ENCODE results near the gene PLCG1.

DNA sequence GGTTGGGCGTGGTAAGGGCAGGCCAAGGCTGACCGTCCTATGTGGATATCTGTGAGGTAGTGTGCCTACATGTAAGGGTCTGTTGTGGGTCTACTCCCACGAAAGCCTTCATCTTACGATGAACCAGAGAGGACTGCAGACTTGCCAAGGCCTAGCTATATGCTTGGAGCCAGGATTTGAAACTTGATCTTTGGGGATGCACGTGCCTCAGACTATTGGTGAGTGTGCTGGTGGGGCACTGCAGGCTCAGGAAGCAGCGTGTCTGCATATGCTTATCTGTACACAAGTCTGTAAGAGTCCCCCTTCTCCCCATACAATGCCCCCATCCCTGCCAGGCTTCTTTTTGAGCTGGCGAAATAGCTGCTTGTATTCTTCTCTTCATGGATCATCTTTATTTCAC, 17.9 kb downstream of the PLCG1 start:
- no peak for TF ChIP-seq CEBPB (IDR thresholded peaks at IDR 0.05)
- TF ChIP-seq RFX5 (IDR thresholded peaks at IDR 0.05), result no peak
- TF ChIP-seq CTCF (IDR thresholded peaks at IDR 0.05), result no peak
- no peak for TF ChIP-seq ESRRA (IDR thresholded peaks at IDR 0.05; ENCODE audit: borderline replicate concordance, low read length)
- TF ChIP-seq MAFK (IDR thresholded peaks at IDR 0.05; ENCODE audit: partially characterized antibody), result no peak
